Activated T-helper 17 cell treated with anti-CD3 and anti-CD28 coated beads, Interleukin-2, amount 50 U/mL, for 72 hours (primary cell): ENCODE data around the gene WDR55. TPM values are rescaled to one million over a fixed set of nuclear protein-coding genes. Genes with fewer than 3 reads are reported as not detected.
"Not testable (repeated sequence)": the region's sequence is repeated elsewhere in the genome, so short reads cannot be mapped to it uniquely, and the experiment has no call there.

Experiments used
- ATAC-seq: fragments of 150-1000 bp; cut with Tn5 transposase; replicated peaks from 2 replicates; pipeline ENCODE4 v1.10.0; 2021; ENCODE audit warnings: mild to moderate bottlenecking, moderate library complexity
- H3K27ac Mint-ChIP-seq: one replicate; pipeline ENCODE4 v1.8.0; 2022; ENCODE audit warnings: mixed read lengths
- H3K27me3 Mint-ChIP-seq: one replicate; pipeline ENCODE4 v1.8.0; 2022; ENCODE audit warnings: mixed read lengths
- H3K36me3 Mint-ChIP-seq: one replicate; pipeline ENCODE4 v1.8.0; 2022; ENCODE audit warnings: low read depth, mild to moderate bottlenecking, mixed read lengths
- H3K4me1 Mint-ChIP-seq: one replicate; pipeline ENCODE4 v1.8.0; 2022; ENCODE audit warnings: mixed read lengths
- H3K4me3 Mint-ChIP-seq: one replicate; pipeline ENCODE4 v1.8.0; 2022; ENCODE audit warnings: mild to moderate bottlenecking, mixed read lengths
- H3K9me3 Mint-ChIP-seq: one replicate; pipeline ENCODE4 v1.8.0; 2022; ENCODE audit warnings: mixed read lengths
- total RNA-seq, 2 donors: library from RNA; stranded (reverse); gene quantifications; one replicate each; pipeline ENCODE4 v1.2.3, GENCODE V29; 2022

WDR55 gene
- total RNA-seq, 2 donors from 2014 or later = 38.8 TPM

GRCh38 chr5:140710899-140711552 lies 46.3 kb downstream of the WDR55 start:
- Mint-ChIP-seq H3K4me1 (peaks cover 19% of the 10 kb centered on the region), H3K27me3 (no peaks in the 10 kb centered on the region), H3K36me3 (peaks cover 31% of the 10 kb centered on the region), H3K27ac (peak overlapping the region; percentile 100), H3K4me3 (peak overlapping the region; percentile 95), H3K9me3 (peaks cover 3% of the 10 kb centered on the region)
- ATAC-seq = peak; percentile 91

DNA sequence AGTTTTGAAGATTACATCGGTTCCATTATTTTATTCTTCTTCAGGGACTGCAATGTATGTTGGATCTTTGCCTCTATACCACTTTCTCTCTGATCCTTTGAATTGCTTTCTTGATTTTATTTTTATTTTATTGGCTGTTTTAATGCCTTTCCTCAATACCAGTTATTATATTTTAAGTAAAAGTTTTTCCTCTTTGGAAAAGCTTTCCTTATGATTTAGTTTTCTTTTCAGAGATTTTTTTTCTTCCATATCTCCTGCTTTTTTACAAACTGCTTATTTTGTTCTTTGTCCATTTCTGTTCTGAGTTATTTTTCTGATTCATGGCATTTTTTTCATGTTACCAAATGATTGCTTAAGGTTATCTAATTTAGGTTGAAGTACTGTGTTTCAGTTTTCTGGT lies 47.1 kb downstream of the WDR55 start:
- no peak for ATAC-seq
- Mint-ChIP-seq H3K4me3 (peak overlapping the region; percentile 95), H3K4me1 (peaks cover 19% of the 10 kb centered on the region), H3K9me3 (peaks cover 3% of the 10 kb centered on the region), H3K27me3 (no peaks in the 10 kb centered on the region), H3K27ac (peak overlapping the region; percentile 100), H3K36me3 (peaks cover 24% of the 10 kb centered on the region)

- ATAC-seq = no peak
- Mint-ChIP-seq H3K27ac (no peak overlapping the region), H3K9me3 (peaks cover 3% of the 10 kb centered on the region), H3K27me3 (no peaks in the 10 kb centered on the region), H3K4me1 (peaks cover 19% of the 10 kb centered on the region), H3K4me3 (peak overlapping the region; percentile 2), H3K36me3 (peaks cover 13% of the 10 kb centered on the region)
Measured at GRCh38 chr5:140713562-140714094, 48.9 kb downstream of the WDR55 start.

DNA sequence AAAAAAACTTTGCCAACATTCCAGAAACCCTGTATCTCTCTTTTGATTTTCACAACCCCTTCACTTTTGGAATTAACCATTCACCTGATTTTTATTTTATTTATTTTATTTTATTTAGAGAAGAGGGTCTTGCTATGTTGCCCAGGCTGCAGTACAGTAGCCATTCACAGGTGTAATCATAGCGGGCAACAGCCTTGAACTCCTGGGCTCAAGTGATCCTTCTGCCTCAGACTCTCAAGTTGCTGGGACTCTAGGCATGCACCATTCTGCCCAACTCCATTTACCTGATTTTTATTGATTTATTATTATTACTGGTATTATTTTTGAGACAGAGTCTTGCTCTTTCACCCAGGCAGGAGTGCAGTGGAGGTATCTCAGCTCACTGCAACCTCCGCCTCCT lies 51.5 kb downstream of the WDR55 start:
- H3K27me3 Mint-ChIP-seq, H3K4me1 Mint-ChIP-seq, H3K9me3 Mint-ChIP-seq, H3K27ac Mint-ChIP-seq, H3K4me3 Mint-ChIP-seq, ATAC-seq, H3K36me3 Mint-ChIP-seq: not testable (repeated sequence)

DNA sequence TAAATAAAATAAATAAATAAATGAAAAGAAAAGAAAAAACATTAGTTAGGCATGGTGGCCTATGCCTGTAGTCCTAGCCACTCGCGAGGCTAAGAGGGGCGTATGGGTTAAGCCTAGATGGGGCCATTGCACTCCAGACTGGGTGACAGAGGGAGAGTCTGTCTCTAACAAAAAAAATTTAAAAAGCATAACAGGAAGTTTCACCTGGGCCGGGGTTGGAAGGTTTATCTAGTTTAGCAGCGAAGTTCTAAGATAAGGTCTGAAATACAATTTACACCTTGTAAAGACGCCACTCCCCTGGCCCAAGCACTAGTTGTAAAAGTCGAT lies 53.5 kb downstream of the WDR55 start:
- H3K36me3 Mint-ChIP-seq = no peaks in the 10 kb centered on the region
- H3K27me3 Mint-ChIP-seq = peaks cover 5% of the 10 kb centered on the region
- peak overlapping the region; percentile 44 for H3K4me3 Mint-ChIP-seq
- peak overlapping the region; percentile 79 for H3K27ac Mint-ChIP-seq
- no peak for ATAC-seq
- no peaks in the 10 kb centered on the region for H3K9me3 Mint-ChIP-seq
- peaks cover 4% of the 10 kb centered on the region for H3K4me1 Mint-ChIP-seq

GRCh38 chr5:140720738-140721137 lies 56.0 kb downstream of the WDR55 start:
- not testable (repeated sequence) for H3K27ac Mint-ChIP-seq, H3K9me3 Mint-ChIP-seq, H3K4me3 Mint-ChIP-seq, H3K27me3 Mint-ChIP-seq, H3K4me1 Mint-ChIP-seq, H3K36me3 Mint-ChIP-seq, ATAC-seq

GRCh38 chr5:140721395-140721794 lies 56.7 kb downstream of the WDR55 start:
- H3K4me1 Mint-ChIP-seq, H3K9me3 Mint-ChIP-seq, H3K27ac Mint-ChIP-seq, H3K27me3 Mint-ChIP-seq, H3K4me3 Mint-ChIP-seq, H3K36me3 Mint-ChIP-seq, ATAC-seq: not testable (repeated sequence)

Other genes starting within 250 kb of the WDR55 start
- gene EIF4EBP3, start 117.2 kb upstream of the WDR55 start, total RNA-seq = 10 to 100 TPM in 1 of 2 donors, 1 to 10 TPM in 1; 8.9 to 11.8 TPM
- gene SRA1, start 107.4 kb upstream of the WDR55 start, total RNA-seq = 10 to 100 TPM; 32.3 to 39.1 TPM
- gene APBB3, start 100.3 kb upstream of the WDR55 start, total RNA-seq = 10 to 100 TPM; 20.5 to 56.6 TPM
- 10 to 100 TPM; 56.0 to 89.6 TPM for gene SLC35A4, start 100.1 kb upstream of the WDR55 start, total RNA-seq
- under 1 TPM; 0.32 to 0.39 TPM for gene CD14, start 31.7 kb upstream of the WDR55 start, total RNA-seq
- 10 to 100 TPM; 22.9 to 30.6 TPM for gene TMCO6, start 25.5 kb upstream of the WDR55 start, total RNA-seq
- gene NDUFA2, start 17.3 kb upstream of the WDR55 start, total RNA-seq = 10 to 100 TPM; 48.1 to 63.9 TPM
- 10 to 100 TPM; 76.9 to 85.8 TPM for gene IK, start 17.1 kb upstream of the WDR55 start, total RNA-seq
- gene DND1, start 8.7 kb downstream of the WDR55 start, total RNA-seq = 1 to 10 TPM; 3.0 to 3.4 TPM
- gene HARS1, start 26.5 kb downstream of the WDR55 start, total RNA-seq = 100 to 1,000 TPM in 1 of 2 donors, 10 to 100 TPM in 1; 82.2 to 103 TPM
- gene HARS2, start 26.6 kb downstream of the WDR55 start, total RNA-seq = 10 to 100 TPM; 24.7 to 30.2 TPM
- gene ZMAT2, start 35.5 kb downstream of the WDR55 start, total RNA-seq = 10 to 100 TPM; 47.5 to 58.0 TPM
- gene PCDHA1, start 121.2 kb downstream of the WDR55 start, total RNA-seq = not detected
- gene PCDHA2, start 129.9 kb downstream of the WDR55 start, total RNA-seq = not detected
- gene PCDHA3, start 136.2 kb downstream of the WDR55 start, total RNA-seq = not detected
- gene PCDHA4, start 142.2 kb downstream of the WDR55 start, total RNA-seq = not detected
- not detected for gene PCDHA5, start 156.7 kb downstream of the WDR55 start, total RNA-seq
- not detected for gene PCDHA6, start 163.1 kb downstream of the WDR55 start, total RNA-seq
- gene PCDHA7, start 169.4 kb downstream of the WDR55 start, total RNA-seq = not detected
- not detected for gene PCDHA8, start 176.3 kb downstream of the WDR55 start, total RNA-seq
- not detected for gene PCDHA9, start 183.5 kb downstream of the WDR55 start, total RNA-seq
- gene PCDHA10, start 191.0 kb downstream of the WDR55 start, total RNA-seq = not detected
- not detected for gene PCDHA11, start 204.1 kb downstream of the WDR55 start, total RNA-seq
- not detected for gene PCDHA12, start 210.4 kb downstream of the WDR55 start, total RNA-seq
- not detected for gene PCDHA13, start 217.2 kb downstream of the WDR55 start, total RNA-seq